GM18868 (cell line): Measurements from ENCODE around the gene MCTP2.

Experiments
- ATAC-seq: cut with Tn5 transposase; IDR thresholded peaks from one replicate; pipeline ENCODE4 v1.9.1; 2021; ENCODE audit warnings: mild to moderate bottlenecking, moderate library complexity; ENCODE audit not compliant: unreplicated experiment

MCTP2 gene

GRCh38 chr15:94259121-94259751, 27.9 kb downstream of the MCTP2 start:
- no peak for ATAC-seq

DNA sequence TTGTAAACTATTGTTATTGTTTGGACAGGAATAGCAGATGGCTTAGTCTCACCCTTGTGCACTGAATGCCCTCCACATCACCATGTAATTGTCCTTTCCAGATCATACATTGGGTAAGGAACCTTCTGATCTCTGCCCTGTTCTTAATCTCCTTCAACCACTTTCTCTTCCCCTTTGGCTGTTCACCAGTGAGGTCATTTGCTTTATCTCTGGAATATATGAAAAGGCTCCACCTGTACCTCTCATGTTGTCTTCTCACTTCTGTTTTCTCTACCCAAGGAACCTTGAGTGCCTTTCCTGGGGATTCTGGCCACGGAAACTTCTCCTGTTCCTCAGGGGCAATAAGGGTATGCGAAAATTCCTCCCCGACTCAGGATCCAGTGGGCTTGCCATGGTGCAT, 28.5 kb downstream of the MCTP2 start:
- ATAC-seq, result peak; percentile 34

GRCh38 chr15:94262201-94262600, 30.8 kb downstream of the MCTP2 start:
- no peak for ATAC-seq

GRCh38 chr15:94263341-94264273, 32.2 kb downstream of the MCTP2 start:
- peak; percentile 54 for ATAC-seq

DNA sequence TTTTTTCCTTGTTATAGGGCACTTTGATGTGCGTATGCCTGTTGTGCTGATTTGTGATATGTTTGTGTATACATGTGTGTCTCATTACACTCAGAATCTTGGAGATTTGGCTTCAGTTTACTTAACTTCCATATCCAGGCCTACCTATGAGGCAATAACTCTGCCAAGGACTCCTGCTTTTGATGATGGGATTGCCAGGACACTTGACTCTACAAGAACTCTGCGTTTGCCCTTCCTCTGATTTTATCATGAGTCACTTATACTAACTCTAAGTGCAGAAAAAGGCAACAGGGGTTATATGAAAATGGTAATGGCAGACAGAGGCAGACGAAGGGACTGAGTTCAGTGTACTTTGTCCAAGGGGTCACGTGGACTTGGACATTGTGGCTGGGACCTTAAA, 33.6 kb downstream of the MCTP2 start:
- no peak for ATAC-seq

- no peak for ATAC-seq
Observed at GRCh38 chr15:94265982-94266381, 34.6 kb downstream of the MCTP2 start.

GRCh38 chr15:94266789-94267188, 35.4 kb downstream of the MCTP2 start:
- ATAC-seq, result no peak

DNA sequence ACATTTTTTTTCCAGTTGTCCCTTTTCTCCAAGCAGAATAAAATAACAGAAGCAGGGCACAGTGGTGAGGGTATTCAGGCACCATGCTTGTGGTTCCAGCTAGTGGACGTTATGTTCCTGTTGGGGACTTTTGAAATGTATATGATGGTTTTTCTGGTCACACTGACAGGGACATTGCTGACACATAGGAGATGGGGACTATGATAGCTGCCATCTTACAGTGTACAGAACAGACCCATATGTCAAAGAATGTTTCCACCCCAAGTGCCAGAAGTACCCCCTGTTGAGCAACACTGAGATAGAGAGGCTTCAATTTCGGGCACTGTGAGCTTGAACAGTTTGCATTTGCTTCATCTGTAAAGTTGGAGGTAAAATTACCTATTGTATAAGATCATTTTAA, 38.6 kb downstream of the MCTP2 start:
- ATAC-seq, result no peak

DNA sequence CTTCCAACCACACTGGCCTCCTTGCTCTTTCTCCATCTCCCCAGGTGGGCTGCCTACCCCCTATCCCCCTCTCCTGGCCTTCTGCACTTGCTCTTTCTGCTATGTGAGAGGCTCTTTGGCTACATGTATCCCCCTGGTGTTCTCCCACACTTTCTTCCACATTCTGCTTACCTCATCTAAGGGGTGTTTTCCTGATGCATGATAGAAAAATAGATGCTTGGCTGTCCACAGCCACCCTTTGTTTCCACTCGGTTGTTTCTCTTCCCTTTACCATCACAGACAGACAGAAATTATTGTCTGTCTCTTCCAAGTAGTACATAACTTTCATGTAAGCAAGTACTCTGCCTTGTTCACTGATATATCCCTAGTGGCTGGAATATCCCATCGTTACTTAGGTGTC, 39.2 kb downstream of the MCTP2 start:
- ATAC-seq, result no peak

GRCh38 chr15:94272251-94272898, 41.0 kb downstream of the MCTP2 start:
- peak; percentile 77 for ATAC-seq

GRCh38 chr15:94273826-94274225, 42.5 kb downstream of the MCTP2 start:
- no peak for ATAC-seq

- no peak for ATAC-seq
Observed at GRCh38 chr15:94274745-94275144, 43.4 kb downstream of the MCTP2 start.

GRCh38 chr15:94277485-94277884, 46.1 kb downstream of the MCTP2 start:
- ATAC-seq, result peak; percentile 83

DNA sequence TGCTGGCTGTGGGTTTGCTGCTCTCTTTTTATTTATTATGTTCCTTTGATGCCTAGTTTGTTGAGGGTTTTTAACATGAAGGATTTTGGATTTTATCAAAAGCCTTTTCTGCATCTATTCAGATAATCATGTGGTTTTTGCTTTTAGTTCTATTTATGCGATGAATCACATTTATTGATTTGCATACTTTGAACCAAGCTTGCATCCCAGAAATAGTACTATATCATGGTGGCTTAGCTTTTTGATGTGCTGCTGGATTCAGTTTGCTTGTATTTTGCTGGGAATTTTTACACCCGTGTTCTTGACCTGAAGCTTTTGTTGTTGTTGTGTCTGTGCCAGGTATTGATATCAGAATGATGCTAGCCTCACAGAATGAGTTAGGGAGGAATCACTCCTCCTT, 48.4 kb downstream of the MCTP2 start:
- ATAC-seq, result no peak

DNA sequence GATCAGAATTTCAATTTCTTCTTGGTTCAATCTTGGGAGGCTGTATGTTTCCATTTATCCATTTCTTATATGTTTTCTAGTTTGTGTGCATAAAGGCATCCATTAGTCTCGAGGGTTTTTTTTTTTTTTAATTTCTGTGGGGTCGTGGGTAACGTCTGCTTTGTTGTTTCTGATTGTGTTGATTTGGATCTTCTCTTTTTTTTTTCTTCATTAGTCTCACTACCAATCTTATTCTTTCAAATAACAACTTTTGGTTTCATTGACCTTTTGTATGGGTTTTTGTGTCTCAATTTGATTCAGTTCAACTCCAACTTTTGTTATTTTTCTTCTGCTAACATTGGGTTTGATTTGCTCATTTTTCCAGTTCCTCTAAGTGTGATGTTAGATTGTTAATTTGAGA, 48.9 kb downstream of the MCTP2 start:
- ATAC-seq, result no peak

GRCh38 chr15:94282269-94283250, 51.2 kb downstream of the MCTP2 start:
- ATAC-seq, result no peak

GRCh38 chr15:94286583-94286982, 55.2 kb downstream of the MCTP2 start:
- ATAC-seq, result no peak

GRCh38 chr15:94287794-94288246, 56.5 kb downstream of the MCTP2 start:
- ATAC-seq, result peak; percentile 99

DNA sequence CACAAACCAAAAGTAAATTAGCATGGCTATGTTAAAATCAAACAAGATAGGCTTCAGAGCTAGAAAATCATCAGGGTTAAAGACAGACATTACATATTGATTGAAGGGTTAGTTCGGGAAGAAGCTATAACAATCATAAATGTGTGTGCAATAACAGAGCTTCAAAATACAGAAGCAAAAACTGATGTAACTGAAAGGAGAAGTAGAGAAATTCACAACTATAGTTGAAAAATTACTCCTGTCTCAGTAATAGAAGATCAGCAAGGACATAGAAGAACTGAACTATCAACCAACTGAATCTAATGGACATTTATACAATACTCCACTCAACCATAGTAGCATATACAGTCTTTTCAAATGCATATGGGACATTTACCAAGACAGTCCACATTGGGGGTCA, 59.4 kb downstream of the MCTP2 start:
- ATAC-seq, result no peak
